Kidney (tissue), 14 donors: ENCODE results near the gene TMEM18. TPM values are rescaled to one million over a fixed set of nuclear protein-coding genes. Genes with fewer than 3 reads are reported as not detected.

Experiments
- DNase-seq, 5 donors: peaks; one replicate each; pipeline ENCODE4 v3.0.0-alpha.2; 2013 to 2020
- FAIRE-seq: peaks from 2 replicates; lab custom pipeline; 2012; peaks lifted over from hg19 to GRCh38; lab: Jason Lieb, UNC
- H3K27ac ChIP-seq, 2 donors: one replicate each; pipeline ENCODE4 v1.7.0; 2013; ENCODE audit warnings: low read depth in 2 of 2, low read length in 2 of 2, inconsistent platforms in 1 of 2
- H3K27me3 ChIP-seq: one replicate; pipeline ENCODE4 v1.7.1; 2013; ENCODE audit warnings: low read length, inconsistent platforms; ENCODE audit not compliant: control insufficient read depth, insufficient read depth
- H3K36me3 ChIP-seq, 3 donors: one replicate each; pipeline versions ENCODE4 v1.7.0 to v1.7.1; 2013; ENCODE audit warnings: low read length in 3 of 3, control low read depth in 1 of 3, inconsistent platforms in 1 of 3; ENCODE audit not compliant: insufficient read depth in 3 of 3, control insufficient read depth in 2 of 3
- H3K4me1 ChIP-seq, 3 donors: one replicate each; pipeline versions ENCODE4 v1.7.0 to v1.7.1; 2013; ENCODE audit warnings: low read length in 3 of 3, inconsistent platforms in 1 of 3, low read depth in 1 of 3; ENCODE audit not compliant: control insufficient read depth in 2 of 3, insufficient read depth in 2 of 3
- H3K4me3 ChIP-seq, 3 donors: one replicate each; pipeline versions ENCODE4 v1.7.0 to v1.8.1; 2013; ENCODE audit warnings: low read length in 3 of 3, control low read depth in 1 of 3, inconsistent platforms in 1 of 3
- H3K9ac ChIP-seq, 3 donors: one replicate each; pipeline versions ENCODE4 v1.7.0 to v1.7.1; 2013; ENCODE audit warnings: low read length in 3 of 3, control low read depth in 1 of 3, inconsistent platforms in 1 of 3
- H3K9me3 ChIP-seq, 3 donors: one replicate each; pipeline versions ENCODE4 v1.7.0 to v1.7.1; 2013; ENCODE audit warnings: low read length in 3 of 3, control low read depth in 1 of 3, inconsistent platforms in 1 of 3; ENCODE audit not compliant: control insufficient read depth in 2 of 3, insufficient read depth in 1 of 3
- intact Hi-C: fragments of 100-400 bp; cut with DNase I; formaldehyde crosslinking; loops from one replicate; pipeline ENCODE4 v1.11.1; 2022
- polyA plus RNA-seq: library from polyadenylated mRNA; stranded (reverse); fragments of 350-450 nt; fragmentation: Illumina TruSeq; extraction: RNeasy Lipid Tissue Mini Kit (QIAGEN cat#74804); gene quantifications from one replicate; pipeline ENCODE4 v1.2.3, GENCODE V29; 2014; ENCODE audit warnings: low read depth, low replicate concordance; ENCODE audit not compliant: insufficient read depth
- total RNA-seq: library from RNA; stranded (reverse); fragmentation: NEBNext Ultra II Directional; extraction: Animal tissue kit (Norgen Biotek cat#: 25700); gene quantifications from one replicate; pipeline ENCODE4 v1.2.1, GENCODE V29; 2021
- TF ChIP-seq, protein P1 (sequence below): IDR thresholded peaks from 3 replicates; pipeline ENCODE4 v1.5.1; 2012; ENCODE audit warnings: mild to moderate bottlenecking, moderate library complexity, borderline replicate concordance; ENCODE audit not compliant: insufficient read depth; ENCODE audit errors: extremely low read depth
- donor health status: control.
- donor health status: control.
- donor health status: control.
- donor health status: control.
- donor health status: control.
- donor health status: DM: yes; HTN: yes; CAD: no.
- donor health status: Normal renal cell carcinoma (clear cell type).

The TMEM18 gene
- total and polyA plus RNA-seq, 2 donors from 2014 or later = 24.0 to 29.7 TPM

DNA sequence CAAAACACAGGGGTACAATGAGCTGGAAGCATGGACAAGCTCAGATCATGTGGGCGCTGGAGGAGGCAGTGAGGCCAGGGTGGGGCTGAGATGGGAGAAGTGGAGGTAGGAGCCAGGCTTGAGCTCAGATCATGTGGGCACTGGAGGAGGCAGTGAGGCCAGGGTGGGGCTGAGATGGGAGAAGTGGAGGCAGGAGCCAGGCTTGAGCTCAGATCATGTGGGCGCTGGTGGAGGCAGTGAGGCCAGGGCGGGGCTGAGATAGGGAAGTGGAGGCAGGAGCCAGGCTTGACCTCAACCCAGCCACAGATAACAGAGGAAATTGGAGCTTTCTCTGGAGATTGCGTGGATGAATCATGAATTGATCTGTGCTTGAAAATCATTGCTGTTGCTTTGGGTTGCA, 48.3 kb upstream of the TMEM18 start:
- no peak overlapping the region for H3K4me3 ChIP-seq
- no peaks in the 10 kb centered on the region for H3K4me1 ChIP-seq
- H3K27me3 ChIP-seq = no peaks in the 10 kb centered on the region
- DNase-seq (no peak), FAIRE-seq (no peak)
- TF ChIP-seq, protein P1, sequence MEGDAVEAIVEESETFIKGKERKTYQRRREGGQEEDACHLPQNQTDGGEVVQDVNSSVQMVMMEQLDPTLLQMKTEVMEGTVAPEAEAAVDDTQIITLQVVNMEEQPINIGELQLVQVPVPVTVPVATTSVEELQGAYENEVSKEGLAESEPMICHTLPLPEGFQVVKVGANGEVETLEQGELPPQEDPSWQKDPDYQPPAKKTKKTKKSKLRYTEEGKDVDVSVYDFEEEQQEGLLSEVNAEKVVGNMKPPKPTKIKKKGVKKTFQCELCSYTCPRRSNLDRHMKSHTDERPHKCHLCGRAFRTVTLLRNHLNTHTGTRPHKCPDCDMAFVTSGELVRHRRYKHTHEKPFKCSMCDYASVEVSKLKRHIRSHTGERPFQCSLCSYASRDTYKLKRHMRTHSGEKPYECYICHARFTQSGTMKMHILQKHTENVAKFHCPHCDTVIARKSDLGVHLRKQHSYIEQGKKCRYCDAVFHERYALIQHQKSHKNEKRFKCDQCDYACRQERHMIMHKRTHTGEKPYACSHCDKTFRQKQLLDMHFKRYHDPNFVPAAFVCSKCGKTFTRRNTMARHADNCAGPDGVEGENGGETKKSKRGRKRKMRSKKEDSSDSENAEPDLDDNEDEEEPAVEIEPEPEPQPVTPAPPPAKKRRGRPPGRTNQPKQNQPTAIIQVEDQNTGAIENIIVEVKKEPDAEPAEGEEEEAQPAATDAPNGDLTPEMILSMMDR = no peak
- no peaks in the 10 kb centered on the region for H3K36me3 ChIP-seq
- H3K9me3 ChIP-seq = no peaks in the 10 kb centered on the region
- H3K9ac ChIP-seq = no peak overlapping the region
- H3K27ac ChIP-seq = no peak overlapping the region
- intact Hi-C loops = no loop called here

DNA sequence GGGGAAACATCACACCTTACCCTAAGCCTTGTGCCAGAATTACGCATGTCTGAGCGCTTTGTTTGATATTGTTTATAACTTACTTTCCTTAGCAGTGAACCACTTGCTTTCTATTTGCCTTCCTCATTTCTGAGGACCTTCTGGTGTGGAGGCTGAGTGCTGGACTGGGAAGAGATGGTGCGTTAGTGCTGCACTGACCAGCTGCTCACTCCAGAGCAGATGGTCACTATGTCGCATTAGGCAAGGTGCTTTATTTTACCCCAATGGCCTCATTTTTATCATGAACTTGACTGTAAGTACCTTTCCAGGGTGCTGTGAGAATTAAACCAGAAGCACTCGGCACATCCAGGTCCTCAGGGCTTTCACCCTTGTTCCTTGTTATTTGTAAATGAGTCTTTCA, 46.6 kb upstream of the TMEM18 start:
- FAIRE-seq = no peak

DNA sequence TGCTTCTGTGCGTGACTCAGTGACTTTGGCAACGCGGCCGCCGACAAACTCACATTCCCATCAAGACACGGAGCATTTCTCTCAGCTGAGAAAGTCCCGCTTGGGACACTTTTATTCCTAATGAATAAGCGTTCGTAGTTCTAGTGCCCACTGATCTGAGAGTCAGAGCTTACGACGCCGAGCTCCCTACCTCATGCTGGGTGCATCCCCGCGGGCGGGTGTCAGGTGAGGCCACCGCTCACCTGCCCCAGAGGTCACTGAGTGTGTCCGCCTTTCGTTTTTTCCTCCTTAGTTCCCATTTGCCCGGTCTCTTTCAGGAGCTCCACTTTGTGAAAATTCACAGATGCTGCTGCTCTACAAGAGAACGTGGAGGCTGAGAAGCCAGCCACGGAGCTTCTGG, 43.6 kb upstream of the TMEM18 start:
- intact Hi-C loops = no loop called here
- Histone ChIP-seq H3K4me1 (no peaks in the 10 kb centered on the region), H3K4me3 (no peak overlapping the region), H3K27ac (no peak overlapping the region), H3K9me3 (no peaks in the 10 kb centered on the region), H3K27me3 (no peaks in the 10 kb centered on the region), H3K9ac (no peak overlapping the region), H3K36me3 (no peaks in the 10 kb centered on the region)
- FAIRE-seq (no peak), DNase-seq (no peak)
- TF ChIP-seq, protein P1 = no peak

More for the DNA sequence above, 46.6 kb upstream of the TMEM18 start:
- no peak for DNase-seq
- TF ChIP-seq, protein P1 = no peak
- H3K9ac ChIP-seq = no peak overlapping the region
- H3K9me3 ChIP-seq = no peaks in the 10 kb centered on the region
- H3K36me3 ChIP-seq = no peaks in the 10 kb centered on the region
- H3K27ac ChIP-seq = no peak overlapping the region
- H3K27me3 ChIP-seq = no peaks in the 10 kb centered on the region
- H3K4me1 ChIP-seq = no peaks in the 10 kb centered on the region
- H3K4me3 ChIP-seq = no peak overlapping the region
- intact Hi-C loops = no loop called here

DNA sequence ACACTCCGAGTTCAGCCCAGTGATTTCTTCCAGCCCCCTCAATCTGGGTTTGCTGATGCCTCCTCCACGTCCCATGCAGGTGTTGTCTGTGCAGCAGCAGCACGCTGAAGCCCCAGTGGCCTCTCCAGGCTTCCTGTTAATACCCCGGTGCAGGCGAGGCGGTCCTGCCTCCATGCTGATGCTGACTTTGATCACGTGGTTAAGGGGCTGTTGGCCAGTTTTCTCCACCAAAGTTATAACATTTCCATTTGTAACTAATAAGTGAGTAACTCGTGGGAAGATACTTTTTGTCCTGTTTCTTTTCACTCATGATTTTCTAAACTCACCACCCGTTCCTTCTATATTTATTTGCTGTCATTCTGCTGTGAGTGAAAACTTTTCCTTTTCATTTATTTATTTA, 42.5 kb upstream of the TMEM18 start:
- H3K27me3 ChIP-seq = no peaks in the 10 kb centered on the region
- no peaks in the 10 kb centered on the region for H3K9me3 ChIP-seq
- no peaks in the 10 kb centered on the region for H3K36me3 ChIP-seq
- intact Hi-C loops = no loop called here
- no peak for FAIRE-seq
- no peaks in the 10 kb centered on the region for H3K4me1 ChIP-seq
- no peak overlapping the region for H3K4me3 ChIP-seq
- H3K27ac ChIP-seq = no peak overlapping the region
- no peak for DNase-seq
- TF ChIP-seq, protein P1 = no peak
- H3K9ac ChIP-seq = no peak overlapping the region
